Neural progenitor cell (in vitro differentiated cells): ENCODE measurements around the gene TAOK1.

ENCODE experiments used
- CTCF ChIP-seq: fragments of 200-600 bp; sonication (generic); IDR thresholded peaks from 2 replicates; pipeline ENCODE4 v1.5.1; 2017; ENCODE audit warnings: antibody characterized with exemption, mild to moderate bottlenecking
- EZH2 ChIP-seq: fragments of 200-600 bp; sonication (generic); IDR thresholded peaks from 2 replicates; pipeline ENCODE4 v1.6.1; 2017; ENCODE audit warnings: antibody characterized with exemption, mild to moderate bottlenecking, moderate library complexity

DNA sequence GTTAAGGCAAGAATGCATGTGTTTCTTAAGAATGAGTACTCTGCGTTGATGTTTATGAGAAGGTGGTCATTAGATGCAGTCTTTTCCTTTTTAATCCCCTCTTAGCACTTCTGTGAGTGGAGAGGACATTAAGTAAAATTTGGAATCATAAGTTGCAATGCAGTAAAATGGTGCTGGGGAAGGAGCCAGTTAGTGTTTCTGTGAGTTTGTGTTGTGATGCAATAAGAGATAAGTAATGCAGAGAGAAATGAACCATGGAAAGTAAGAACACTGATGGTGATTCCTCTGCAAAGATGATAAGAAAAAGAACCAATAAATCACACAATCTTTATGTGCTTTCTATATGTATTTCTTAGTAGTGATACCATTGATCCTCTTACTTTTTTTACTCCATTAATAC lies 156.7 kb downstream of the TAOK1 start:
- TF ChIP-seq CTCF (no peak), EZH2 (no peak)
